ENCODE results near the gene YAP1. TPM values are rescaled to one million over a fixed set of nuclear protein-coding genes. Genes with fewer than 3 reads are reported as not detected.

Gene YAP1
- under 1 TPM; 0.22 to 0.63 TPM for total RNA-seq

DNA sequence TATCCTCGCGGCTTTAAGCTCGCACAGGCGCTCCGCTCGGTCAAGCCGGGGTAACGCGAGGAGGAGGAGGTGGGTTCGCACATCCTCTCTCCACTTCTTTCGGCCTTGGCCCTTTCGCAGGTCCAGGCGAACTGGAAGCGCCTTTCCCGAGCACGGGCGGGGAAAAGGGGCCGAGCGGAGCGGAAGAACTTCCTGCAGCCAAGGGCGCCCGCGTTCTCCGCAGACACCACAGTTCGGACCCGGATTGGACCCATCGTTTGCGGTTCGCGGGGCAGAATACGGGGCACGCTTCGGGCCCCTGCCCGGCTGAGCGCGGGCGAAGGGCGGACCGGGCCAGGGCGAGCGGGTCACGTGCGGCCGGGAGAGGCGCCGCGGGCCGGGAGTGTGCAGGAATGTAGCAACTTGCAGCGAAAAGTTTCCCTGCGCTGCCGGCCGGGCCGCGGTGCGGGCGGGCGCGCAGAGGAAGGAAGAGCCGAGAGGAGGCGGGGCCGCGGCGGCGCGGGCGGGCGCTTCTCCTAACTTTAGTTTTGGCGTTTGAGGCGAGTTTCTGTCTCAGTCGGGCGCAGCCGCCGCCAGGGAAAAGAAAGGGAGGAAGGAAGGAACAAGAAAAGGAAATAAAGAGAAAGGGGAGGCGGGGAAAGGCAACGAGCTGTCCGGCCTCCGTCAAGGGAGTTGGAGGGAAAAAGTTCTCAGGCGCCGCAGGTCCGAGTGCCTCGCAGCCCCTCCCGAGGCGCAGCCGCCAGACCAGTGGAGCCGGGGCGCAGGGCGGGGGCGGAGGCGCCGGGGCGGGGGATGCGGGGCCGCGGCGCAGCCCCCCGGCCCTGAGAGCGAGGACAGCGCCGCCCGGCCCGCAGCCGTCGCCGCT, at the start of gene YAP1:
TSS of gene YAP1 (plus strand) at position 552 of the 865 bp plus-strand sequence. CDS start 402 bp downstream, outside the sequence.
- Mint-ChIP-seq H3K36me3 (ENCODE audit: insufficient read depth in 2 of 2) (peaks cover 2% of the 10 kb centered on the region in 2 donors), H3K27me3 (ENCODE audit: low read depth) (peaks cover 53% of the 10 kb centered on the region), H3K4me1 (ENCODE audit: low read depth) (peaks cover 10% of the 10 kb centered on the region), H3K9me3 (no peaks in the 10 kb centered on the region), H3K27ac (peak within 1 kb of the TSS; percentile 44), H3K4me3 (peak within 1 kb of the TSS; percentile 94 to 97)
- ATAC-seq (replicated peaks in 1 of 2) (peak; percentile 77 to 83), DNase-seq (peak; percentile 73 to 74)

DNA sequence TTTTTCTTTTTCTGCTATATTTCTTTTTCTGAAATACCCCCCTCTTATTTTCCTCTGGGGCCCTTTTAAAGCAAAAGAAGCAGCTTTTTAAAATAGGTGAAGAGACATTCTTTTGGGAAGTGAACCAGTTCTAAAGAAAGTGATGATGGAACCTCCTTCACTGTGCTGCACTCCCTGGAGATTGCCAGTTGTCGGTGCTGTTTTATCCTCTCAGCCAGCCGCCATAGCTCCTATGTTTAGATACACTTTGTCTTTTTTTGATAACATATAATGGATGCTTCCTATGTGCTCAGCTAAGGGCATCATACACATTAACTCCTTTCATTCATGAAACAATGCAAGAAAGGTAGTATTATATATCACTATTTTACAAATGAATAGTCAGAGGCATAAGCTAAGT, 49.0 kb upstream of the YAP1 start:
- Mint-ChIP-seq H3K4me3 (no peak overlapping the region), H3K36me3 (ENCODE audit: insufficient read depth in 2 of 2) (no peaks in the 10 kb centered on the region), H3K27ac (no peak overlapping the region), H3K27me3 (ENCODE audit: low read depth) (peaks cover 14% of the 10 kb centered on the region), H3K9me3 (no peaks in the 10 kb centered on the region), H3K4me1 (ENCODE audit: low read depth) (no peaks in the 10 kb centered on the region)
- DNase-seq (no peak), ATAC-seq (replicated peaks in 1 of 2) (no peak)

DNA sequence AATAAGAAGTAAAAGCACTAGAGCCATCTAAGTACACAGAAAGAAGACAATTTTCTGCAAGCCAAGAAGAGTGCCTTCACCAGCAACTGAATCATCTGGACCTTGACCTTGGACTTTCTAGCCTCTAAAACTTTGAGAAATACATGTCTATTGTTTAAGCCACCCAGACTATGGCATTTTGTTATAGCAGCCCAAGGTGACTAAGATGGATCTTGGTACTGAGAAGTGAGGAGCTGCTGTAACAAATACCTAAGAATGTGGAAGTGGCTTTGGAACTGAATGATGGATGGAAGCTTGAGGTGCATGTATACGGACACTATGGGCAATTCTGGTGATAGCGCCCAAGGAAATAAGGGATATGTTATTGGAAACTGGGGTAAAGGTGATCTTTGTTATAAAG, 48.1 kb upstream of the YAP1 start:
- DNase-seq (no peak), ATAC-seq (replicated peaks in 1 of 2) (no peak)
- Mint-ChIP-seq H3K27me3 (ENCODE audit: low read depth) (peaks cover 14% of the 10 kb centered on the region), H3K4me1 (ENCODE audit: low read depth) (no peaks in the 10 kb centered on the region), H3K4me3 (no peak overlapping the region), H3K9me3 (no peaks in the 10 kb centered on the region), H3K36me3 (ENCODE audit: insufficient read depth in 2 of 2) (no peaks in the 10 kb centered on the region), H3K27ac (no peak overlapping the region)

DNA sequence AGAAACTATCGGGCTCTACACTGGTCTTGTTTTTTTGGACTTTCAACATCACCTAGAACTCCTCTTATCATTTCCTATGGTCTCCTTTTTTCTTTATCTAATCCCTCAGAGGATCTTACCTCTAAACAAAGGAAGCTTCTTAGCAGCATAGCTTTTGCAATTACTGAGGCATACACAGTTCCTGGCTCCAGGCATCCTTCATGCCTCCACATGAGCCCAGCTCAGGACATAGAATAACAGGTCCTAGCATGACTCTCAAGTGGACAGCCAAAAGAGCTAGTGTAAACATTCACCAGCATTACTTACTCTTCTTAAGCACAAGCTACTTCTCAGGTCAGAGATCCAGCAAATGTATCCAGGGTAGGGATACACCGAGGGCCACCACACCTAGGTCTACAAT, 45.9 kb upstream of the YAP1 start:
- H3K27ac Mint-ChIP-seq: no peak overlapping the region
- H3K4me1 Mint-ChIP-seq (ENCODE audit: low read depth): no peaks in the 10 kb centered on the region
- peaks cover 14% of the 10 kb centered on the region for H3K27me3 Mint-ChIP-seq (ENCODE audit: low read depth)
- H3K36me3 Mint-ChIP-seq (ENCODE audit: insufficient read depth in 2 of 2): no peaks in the 10 kb centered on the region
- no peak for ATAC-seq (replicated peaks in 1 of 2)
- DNase-seq: no peak
- H3K4me3 Mint-ChIP-seq: no peak overlapping the region
- H3K9me3 Mint-ChIP-seq: no peaks in the 10 kb centered on the region

DNA sequence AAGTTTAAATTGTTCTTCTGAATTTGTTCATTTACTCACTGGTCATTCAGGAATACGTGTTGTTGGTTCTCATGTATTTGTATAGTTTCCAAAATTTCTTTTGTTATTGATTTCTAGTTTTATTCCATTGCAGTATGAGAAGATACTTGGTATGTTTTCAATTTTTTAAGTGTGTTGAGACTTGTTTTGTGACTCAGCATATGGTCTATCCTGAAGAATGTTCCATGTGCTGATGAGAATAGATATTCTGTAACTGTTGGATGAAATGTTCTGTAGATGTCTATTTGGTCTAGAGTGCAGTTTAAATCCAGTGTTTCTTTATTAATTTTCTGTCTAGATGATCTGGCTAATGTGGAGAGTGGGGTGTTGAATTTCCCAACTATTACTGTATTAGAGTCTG, 39.5 kb upstream of the YAP1 start:
- Mint-ChIP-seq H3K4me1 (ENCODE audit: low read depth) (no peaks in the 10 kb centered on the region), H3K27me3 (ENCODE audit: low read depth) (no peaks in the 10 kb centered on the region), H3K27ac (no peak overlapping the region), H3K9me3 (peaks cover 10 to 12% of the 10 kb centered on the region in 2 donors), H3K36me3 (ENCODE audit: insufficient read depth in 2 of 2) (peaks cover 3 to 9% of the 10 kb centered on the region in 2 donors), H3K4me3 (no peak overlapping the region)
- DNase-seq (no peak), ATAC-seq (replicated peaks in 1 of 2) (no peak)

DNA sequence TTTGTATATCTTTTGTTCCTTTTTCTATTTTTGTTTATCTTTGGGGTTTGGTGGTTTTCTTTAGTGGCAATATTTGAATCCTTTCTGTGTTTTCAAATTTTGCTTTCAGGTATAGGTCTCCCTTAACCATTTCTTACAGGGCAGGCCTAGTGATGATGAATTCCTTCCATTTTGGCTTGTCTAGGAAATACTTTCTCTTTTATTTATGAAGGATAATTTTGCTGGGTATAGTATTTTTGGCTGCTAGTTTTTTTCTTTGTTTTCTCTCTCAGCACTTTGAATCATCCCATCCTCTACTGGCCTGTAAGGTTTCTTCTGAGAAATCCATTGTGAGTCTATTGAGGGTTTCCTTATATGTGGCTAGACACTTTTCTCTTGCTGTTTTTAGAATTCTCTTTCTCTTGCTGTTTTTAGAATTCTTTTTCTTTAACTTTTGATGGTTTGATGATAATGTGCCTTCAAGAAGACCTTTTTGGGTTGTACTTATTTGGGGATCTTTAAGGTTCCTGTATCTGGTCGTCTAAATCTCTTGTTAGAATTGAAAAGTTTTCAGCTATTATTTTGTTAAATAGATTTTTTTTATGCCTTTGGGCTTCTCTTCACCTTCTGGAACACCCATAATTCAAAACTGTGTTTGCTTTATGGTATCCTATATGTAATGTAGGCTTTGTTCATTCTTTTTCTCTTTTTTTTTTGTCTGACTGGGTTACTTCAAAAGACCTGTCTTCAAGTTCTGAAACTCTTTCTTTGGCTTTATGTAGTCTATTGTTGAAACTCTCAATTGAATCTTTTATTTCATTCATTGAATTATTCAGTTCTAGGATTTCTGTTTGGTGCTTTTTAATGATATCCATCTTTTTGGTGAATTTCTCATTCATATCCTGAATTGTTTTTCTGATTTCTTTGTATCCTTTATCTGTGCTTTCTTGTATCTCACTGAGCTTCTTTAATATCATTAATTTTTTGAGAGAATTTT, 38.5 kb upstream of the YAP1 start:
- H3K4me1 Mint-ChIP-seq (ENCODE audit: low read depth): no peaks in the 10 kb centered on the region
- H3K9me3 Mint-ChIP-seq: peaks cover 10 to 12% of the 10 kb centered on the region in 2 donors
- peaks cover 3 to 9% of the 10 kb centered on the region in 2 donors for H3K36me3 Mint-ChIP-seq (ENCODE audit: insufficient read depth in 2 of 2)
- DNase-seq: no peak
- H3K4me3 Mint-ChIP-seq: no peak overlapping the region
- H3K27me3 Mint-ChIP-seq (ENCODE audit: low read depth): no peaks in the 10 kb centered on the region
- peak overlapping the region; percentile 17 for H3K27ac Mint-ChIP-seq
- no peak for ATAC-seq (replicated peaks in 1 of 2)

DNA sequence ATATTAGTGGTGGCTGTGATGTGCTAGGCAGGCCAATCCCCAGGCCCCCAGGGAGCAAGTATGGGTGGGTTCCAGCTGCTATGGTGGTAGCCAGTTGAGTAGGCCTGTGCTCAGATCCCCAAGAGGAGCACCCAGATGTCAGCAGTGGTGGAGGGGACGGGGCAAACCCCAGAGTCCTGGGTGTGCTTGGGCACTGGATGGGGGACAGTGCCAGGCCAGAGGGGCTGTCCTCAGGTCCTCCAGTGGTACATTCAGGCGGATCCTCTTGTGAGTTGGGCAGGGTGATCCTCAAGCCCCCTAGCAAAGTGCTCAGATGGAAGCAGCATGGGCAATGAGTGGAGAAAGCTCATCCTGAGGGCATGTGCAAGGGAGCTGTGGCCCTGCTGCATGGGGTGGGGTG, 37.0 kb upstream of the YAP1 start:
- H3K27me3 Mint-ChIP-seq (ENCODE audit: low read depth): no peaks in the 10 kb centered on the region
- peaks cover 3 to 9% of the 10 kb centered on the region in 2 donors for H3K36me3 Mint-ChIP-seq (ENCODE audit: insufficient read depth in 2 of 2)
- no peak for ATAC-seq (replicated peaks in 1 of 2)
- H3K4me1 Mint-ChIP-seq (ENCODE audit: low read depth): no peaks in the 10 kb centered on the region
- H3K9me3 Mint-ChIP-seq: peaks cover 10 to 12% of the 10 kb centered on the region in 2 donors
- no peak overlapping the region for H3K27ac Mint-ChIP-seq
- no peak for DNase-seq
- no peak overlapping the region for H3K4me3 Mint-ChIP-seq

DNA sequence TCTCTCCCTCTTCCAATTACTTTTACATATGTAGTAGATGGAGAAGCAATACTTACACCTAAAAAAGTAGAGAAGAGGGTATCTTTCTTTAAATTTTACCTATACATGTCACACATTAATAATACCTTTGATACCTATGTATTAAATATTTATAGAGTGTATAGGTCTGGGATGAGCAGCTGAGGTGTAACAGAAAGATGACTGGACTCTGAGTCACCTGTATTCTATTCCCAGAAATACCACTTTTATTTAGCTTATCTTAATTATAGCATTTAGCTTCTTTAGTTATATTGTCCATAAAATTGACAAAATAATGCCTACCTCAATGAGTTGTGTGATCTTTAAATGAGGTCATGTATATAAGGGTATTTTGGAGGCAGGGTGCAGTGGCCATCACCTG, 30.6 kb upstream of the YAP1 start:
- Mint-ChIP-seq H3K4me1 (ENCODE audit: low read depth) (no peaks in the 10 kb centered on the region), H3K27me3 (ENCODE audit: low read depth) (no peaks in the 10 kb centered on the region), H3K9me3 (no peaks in the 10 kb centered on the region), H3K27ac (no peak overlapping the region), H3K4me3 (no peak overlapping the region), H3K36me3 (ENCODE audit: insufficient read depth in 2 of 2) (no peaks in the 10 kb centered on the region)
- ATAC-seq (replicated peaks in 1 of 2) (no peak), DNase-seq (no peak)

DNA sequence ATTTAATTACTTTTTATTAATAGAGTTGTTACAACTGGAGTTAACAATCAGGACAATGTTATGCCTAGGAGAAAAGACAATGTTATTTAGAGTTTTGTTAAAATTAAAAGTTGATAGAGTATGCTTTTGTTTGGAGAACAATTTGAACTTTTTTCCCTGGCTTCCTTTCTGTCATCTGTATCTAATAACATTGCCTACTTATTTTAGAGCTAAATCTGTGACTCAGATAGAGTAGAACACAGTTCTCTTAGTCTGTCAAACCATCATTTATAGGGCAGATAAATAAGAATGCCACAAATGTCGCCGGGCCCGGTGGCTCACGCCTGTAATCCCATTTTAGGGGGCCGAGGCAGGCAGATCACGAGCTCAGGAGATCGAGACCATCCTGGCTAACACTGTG, 28.9 kb upstream of the YAP1 start:
- Mint-ChIP-seq H3K36me3 (ENCODE audit: insufficient read depth in 2 of 2) (no peaks in the 10 kb centered on the region), H3K27ac (no peak overlapping the region), H3K27me3 (ENCODE audit: low read depth) (no peaks in the 10 kb centered on the region), H3K4me1 (ENCODE audit: low read depth) (no peaks in the 10 kb centered on the region), H3K9me3 (no peaks in the 10 kb centered on the region), H3K4me3 (no peak overlapping the region)
- no peak for ATAC-seq (replicated peaks in 1 of 2)
- no peak for DNase-seq

DNA sequence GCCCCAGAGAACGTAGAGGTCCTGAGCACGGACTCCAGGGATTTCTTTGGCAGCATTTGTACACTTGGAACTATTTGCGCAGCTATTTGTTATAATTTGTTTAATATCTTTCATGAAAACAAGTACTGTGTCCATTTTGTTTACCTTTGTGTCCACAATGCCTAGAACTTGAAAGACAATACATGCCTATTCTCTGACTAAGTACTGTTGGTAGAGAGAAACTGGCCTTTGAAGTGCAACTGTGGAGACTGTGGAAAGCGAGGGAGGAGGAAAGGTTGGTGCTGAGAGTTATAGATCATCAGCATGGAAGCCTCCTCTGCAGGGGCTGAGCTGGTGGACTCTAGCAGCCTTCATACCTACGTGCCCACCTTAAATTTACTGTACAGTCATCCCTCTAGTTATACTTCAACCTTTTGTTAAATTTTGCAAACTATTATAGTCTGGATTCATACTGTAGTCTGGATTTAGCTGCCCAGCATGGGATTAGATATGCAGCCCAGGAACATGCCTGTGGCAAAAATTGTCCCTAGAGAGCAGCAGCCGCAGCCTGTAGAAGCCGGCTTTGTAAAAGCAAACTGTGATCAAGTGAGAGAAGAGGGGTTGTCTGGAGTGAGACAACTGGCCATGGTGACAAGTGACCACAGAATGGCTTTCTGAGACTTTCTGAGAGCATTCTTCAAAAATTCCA, 24.2 kb upstream of the YAP1 start:
- H3K27me3 Mint-ChIP-seq (ENCODE audit: low read depth): no peaks in the 10 kb centered on the region
- H3K27ac Mint-ChIP-seq: no peak overlapping the region
- no peaks in the 10 kb centered on the region for H3K36me3 Mint-ChIP-seq (ENCODE audit: insufficient read depth in 2 of 2)
- no peak for DNase-seq
- H3K4me3 Mint-ChIP-seq: no peak overlapping the region
- H3K4me1 Mint-ChIP-seq (ENCODE audit: low read depth): no peaks in the 10 kb centered on the region
- ATAC-seq (replicated peaks in 1 of 2): no peak
- no peaks in the 10 kb centered on the region for H3K9me3 Mint-ChIP-seq

DNA sequence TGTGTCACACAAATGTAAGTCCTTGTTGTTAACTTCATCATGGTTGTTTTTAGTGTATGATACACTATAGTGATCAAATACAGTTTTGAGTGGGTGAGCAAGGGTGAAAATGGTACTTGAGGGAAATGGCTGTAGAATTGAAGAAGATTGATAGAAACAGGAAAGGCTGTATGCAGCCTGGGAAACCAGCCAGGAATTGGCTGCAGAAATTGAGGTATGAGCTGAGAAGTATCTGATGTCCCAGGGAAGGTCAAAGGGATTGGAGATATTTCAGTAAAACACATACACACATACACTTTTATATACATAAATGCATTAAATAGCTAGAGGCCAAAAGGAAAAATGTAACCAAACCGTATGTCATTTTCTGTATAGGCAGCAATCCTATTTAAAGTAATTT, 13.1 kb upstream of the YAP1 start:
- Mint-ChIP-seq H3K27me3 (ENCODE audit: low read depth) (peaks cover 5% of the 10 kb centered on the region), H3K9me3 (no peaks in the 10 kb centered on the region), H3K36me3 (ENCODE audit: insufficient read depth in 2 of 2) (no peaks in the 10 kb centered on the region), H3K27ac (no peak overlapping the region), H3K4me1 (ENCODE audit: low read depth) (no peaks in the 10 kb centered on the region), H3K4me3 (no peak overlapping the region)
- ATAC-seq (replicated peaks in 1 of 2) (no peak), DNase-seq (no peak)

DNA sequence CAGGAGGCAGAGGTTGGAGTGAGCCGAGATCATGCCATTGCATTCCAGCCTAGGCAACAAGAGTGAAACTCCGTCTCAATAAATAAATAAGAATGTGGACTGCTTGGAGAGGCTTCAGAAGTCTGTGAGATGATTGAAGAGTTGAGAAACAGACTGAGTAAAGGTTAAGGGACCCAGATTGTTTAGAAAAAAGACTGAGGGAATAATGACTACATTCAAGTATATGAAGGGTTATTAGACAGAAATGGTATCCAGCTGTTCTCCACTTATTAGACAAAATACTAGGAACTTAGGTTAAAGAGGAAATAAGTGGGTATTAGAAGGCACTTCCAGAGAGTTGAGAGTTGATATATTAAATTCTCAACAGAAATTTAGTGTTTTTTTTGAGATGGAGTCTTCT, 10.5 kb upstream of the YAP1 start:
- peaks cover 14% of the 10 kb centered on the region for H3K27me3 Mint-ChIP-seq (ENCODE audit: low read depth)
- H3K27ac Mint-ChIP-seq: no peak overlapping the region
- ATAC-seq (replicated peaks in 1 of 2) (no peak), DNase-seq (no peak)
- H3K36me3 Mint-ChIP-seq (ENCODE audit: insufficient read depth in 2 of 2): no peaks in the 10 kb centered on the region
- H3K9me3 Mint-ChIP-seq: no peaks in the 10 kb centered on the region
- no peak overlapping the region for H3K4me3 Mint-ChIP-seq
- no peaks in the 10 kb centered on the region for H3K4me1 Mint-ChIP-seq (ENCODE audit: low read depth)

Data from activated T-cell treated with anti-CD3 and anti-CD28 coated beads, Interleukin-2, amount 50 U/mL, for 72 hours (primary cell).